ENCODE measurements around the gene PRDX2. TPM values are rescaled to one million over a fixed set of nuclear protein-coding genes. Genes with fewer than 3 reads are reported as not detected.

The PRDX2 gene
- total and polyA plus RNA-seq, 2 of the 4 experiments (the other 2 are of a cell fraction), result 371 to 378 TPM

GRCh38 chr19:12796146-12797071, 5.2 kb downstream of the PRDX2 start:
- no peak overlapping the region for H2BK120ac ChIP-seq (ENCODE audit: low read depth, low read length)
- no peaks in the 10 kb centered on the region for H3K9me3 ChIP-seq (ENCODE audit: control insufficient read depth, insufficient read depth, low read length)
- H3K4me1 ChIP-seq (ENCODE audit: control insufficient read depth, insufficient read depth, low read length), result peaks cover 6% of the 10 kb centered on the region
- no peak overlapping the region for H3K27ac ChIP-seq (ENCODE audit: insufficient read depth, low read length)
- H3K27me3 ChIP-seq (ENCODE audit: control insufficient read depth, insufficient read depth, low read length), result no peaks in the 10 kb centered on the region
- H3K9me1 ChIP-seq (ENCODE audit: insufficient read depth, low read length), result no peaks in the 10 kb centered on the region
- H4K91ac ChIP-seq (ENCODE audit: insufficient read depth, low read depth, low read length), result no peak overlapping the region
- peak overlapping the region; percentile 19 for H3K4ac ChIP-seq (ENCODE audit: low read depth, low read length)
- TF ChIP-seq RCOR1 (IDR thresholded peaks at IDR 0.05; ENCODE audit: insufficient replicate concordance, low read length) (no peak), POLR2A (IDR thresholded peaks at IDR 0.05; ENCODE audit: low read depth, low read length) (peak; percentile 76; the same call in 1 of the 2 replicates), CTCF (conservative IDR thresholded peaks at IDR 0.05; ENCODE audit: low read depth, low read length) (peak; percentile 98; the same call in 1 of the 2 replicates), RAD21 (IDR thresholded peaks at IDR 0.05; ENCODE audit: low read length) (peak; percentile 99), RFX5 (IDR thresholded peaks at IDR 0.05; ENCODE audit: low read depth, low read length) (no peak), MAZ (IDR thresholded peaks at IDR 0.05; ENCODE audit: borderline replicate concordance, low read depth, low read length) (peak; percentile 51; the same call in 1 of the 2 replicates), BHLHE40 (IDR thresholded peaks at IDR 0.05; ENCODE audit: low read depth, low read length) (no peak), SMC3 (IDR thresholded peaks at IDR 0.05; ENCODE audit: low read depth, low read length) (peak; percentile 94), CHD1 (IDR thresholded peaks at IDR 0.05; ENCODE audit: low read depth, low read length) (peak; percentile 72; the same call in 1 of the 2 replicates)
- H3K14ac ChIP-seq (replicated peaks; ENCODE audit: low read depth, low read length), result no peak overlapping the region
- H4K5ac ChIP-seq (ENCODE audit: low read depth, low read length), result no peak overlapping the region
- ATAC-seq (ENCODE audit: low read depth), result peak; percentile 38
- dilution Hi-C loops (cut with HindIII; ENCODE audit: low sequenced_read_pairs, unreplicated experiment) (no loop called here), in situ Hi-C loops (cut with MboI; ENCODE audit: low sequenced_read_pairs) (loop anchor here (25.0 kb wide), 1 partner anchor 1041 kb away; no protein-coding TSS in a partner anchor), intact Hi-C loops (cut with micrococcal nuclease) (loop anchor here (1.0 kb wide), 5 partner anchors 19 to 120 kb away; no protein-coding TSS in a partner anchor)
- H2BK15ac ChIP-seq (ENCODE audit: low read depth, low read length), result no peak overlapping the region
- peak overlapping the region; percentile 27; the same call in 1 of the 2 replicates for H2AK5ac ChIP-seq (ENCODE audit: low read depth, low read length)
- ChIA-PET CTCF (interaction anchor here (0.6 to 4.1 kb wide), 9 partner anchors 14 to 218 kb away, joined by 3 to 30 read pairs (median 5); no protein-coding TSS in a partner anchor), POLR2A (ENCODE audit: unreplicated experiment) (no interaction called here)
- H2AFZ ChIP-seq (replicated peaks; ENCODE audit: low read length, poor library complexity), result peak overlapping the region; percentile 69
- peaks cover 19% of the 10 kb centered on the region for H4K20me1 ChIP-seq (ENCODE audit: insufficient read depth, low read length)
- peak overlapping the region; percentile 86 for H2AK9ac ChIP-seq (replicated peaks; ENCODE audit: low read depth, low read length, poor library complexity)
- H3K79me1 ChIP-seq (ENCODE audit: low read depth in 1 of 2, low read length in 2 of 2), result peaks cover 4 to 36% of the 10 kb centered on the region in 2 experiments; a peak in 3 of 4 replicates
- H2BK20ac ChIP-seq (ENCODE audit: low read depth, low read length), result no peak overlapping the region
- H3K56ac ChIP-seq (ENCODE audit: extremely low read depth, insufficient read depth, low read length), result no peak overlapping the region
- no peak overlapping the region for H3K4me3 ChIP-seq (ENCODE audit: insufficient read depth, low read depth, low read length)
- no peak overlapping the region for H2BK5ac ChIP-seq (ENCODE audit: low read depth, low read length, poor library complexity, severe bottlenecking)
- peak; percentile 81 for DNase-seq
- no peak overlapping the region for H3K18ac ChIP-seq (ENCODE audit: low read depth, low read length)
- H3K4me2 ChIP-seq (ENCODE audit: low read depth, low read length), result no peak overlapping the region
- peaks cover 9% of the 10 kb centered on the region for H3K36me3 ChIP-seq (ENCODE audit: control insufficient read depth, insufficient read depth, low read length)
- 19% methylated on average over 3 of the region's 18 CpGs; no CpG with 5 or more reads in 1 of the 2 experiments for WGBS, 2 experiments (ENCODE audit: extremely low coverage in 2 of 2, insufficient read length in 1 of 2)
- no peak overlapping the region for H3K23ac ChIP-seq (ENCODE audit: low read depth, low read length)
- BruUV-seq (replicated peaks), result no TSS peak
- no peak overlapping the region for H3K9ac ChIP-seq (ENCODE audit: low read depth, low read length)
- peak overlapping the region in 1 of 2 experiments; percentile 37; a peak in 1 of 4 replicates for H4K8ac ChIP-seq (ENCODE audit: low read depth in 2 of 2, low read length in 2 of 2)
